IMR-90 (cell line): ENCODE results near the gene PTPN21. TPM values are rescaled to one million over a fixed set of nuclear protein-coding genes. Genes with fewer than 3 reads are reported as not detected.

ENCODE experiments used
- ATAC-seq: fragments of 200-7000 bp; cut with Tn5 transposase; 2 replicates; pipeline ENCODE4 v1.9.1; 2020; ENCODE audit warnings: low read depth, mild to moderate bottlenecking, moderate library complexity
- BruUV-seq: library from RNA; stranded (reverse); fragments of 400-500 nt; replicated peaks from 2 replicates; lab custom pipeline; 2021; lab: Mats Ljungman, UMichigan
- CTCF ChIA-PET: fragments of 300-600 bp; formaldehyde crosslinking; extraction: SDS; loops from one replicate; lab custom pipeline; 2021; ENCODE audit warnings: antibody characterized with exemption; lab: Yijun Ruan, JAX
- POLR2A ChIA-PET: fragments of 300-600 bp; sonication (Branson Sonifier 250); formaldehyde crosslinking; loops from one replicate; lab custom pipeline; 2022; ENCODE audit warnings: antibody characterized with exemption; ENCODE audit not compliant: unreplicated experiment; lab: Charles Lee
- DNase-seq: peaks from one replicate; pipeline ENCODE4 v3.0.0; 2013
- H2AFZ ChIP-seq: replicated peaks from 2 replicates; pipeline ENCODE3; 2013; ENCODE audit warnings: low read length, mild to moderate bottlenecking; ENCODE audit not compliant: poor library complexity
- H2AK5ac ChIP-seq: 2 replicates; pipeline ENCODE4 v1.6.1; 2013; ENCODE audit warnings: low read depth, low read length, inconsistent platforms
- H2AK9ac ChIP-seq: replicated peaks from 2 replicates; pipeline ENCODE3; 2013; ENCODE audit warnings: mild to moderate bottlenecking, low read depth, low read length, moderate library complexity; ENCODE audit not compliant: poor library complexity
- H2BK120ac ChIP-seq: 2 replicates; pipeline ENCODE4 v1.6.1; 2013; ENCODE audit warnings: low read depth, low read length, inconsistent platforms
- H2BK15ac ChIP-seq: 3 replicates; pipeline ENCODE4 v1.6.1; 2013; ENCODE audit warnings: low read depth, low read length, inconsistent platforms
- H2BK20ac ChIP-seq: 2 replicates; pipeline ENCODE4 v1.6.1; 2013; ENCODE audit warnings: low read depth, mild to moderate bottlenecking, inconsistent platforms, low read length, moderate library complexity
- H2BK5ac ChIP-seq: 2 replicates; pipeline ENCODE4 v1.6.1; 2013; ENCODE audit warnings: mild to moderate bottlenecking, low read depth, low read length, inconsistent platforms; ENCODE audit not compliant: poor library complexity, severe bottlenecking
- H3K14ac ChIP-seq: replicated peaks from 2 replicates; pipeline ENCODE4 v1.6.1; 2013; ENCODE audit warnings: low read depth, low read length, inconsistent platforms
- H3K18ac ChIP-seq: 2 replicates; pipeline ENCODE4 v1.6.1; 2013; ENCODE audit warnings: low read depth, low read length, control low read depth
- H3K23ac ChIP-seq: 2 replicates; pipeline ENCODE4 v1.6.1; 2013; ENCODE audit warnings: low read depth, low read length, inconsistent platforms
- H3K27ac ChIP-seq: 2 replicates; pipeline ENCODE4 v1.5.1; 2013; ENCODE audit warnings: mild to moderate bottlenecking, control low read depth, low read length; ENCODE audit not compliant: insufficient read depth
- H3K27me3 ChIP-seq: 2 replicates; pipeline ENCODE4 v1.6.1; 2013; ENCODE audit warnings: low read length; ENCODE audit not compliant: control insufficient read depth, insufficient read depth
- H3K36me3 ChIP-seq: 2 replicates; pipeline ENCODE4 v1.6.1; 2013; ENCODE audit warnings: low read length, mixed read lengths; ENCODE audit not compliant: control insufficient read depth, insufficient read depth
- H3K4ac ChIP-seq: 2 replicates; pipeline ENCODE4 v1.6.1; 2013; ENCODE audit warnings: low read depth, low read length, inconsistent platforms
- H3K4me1 ChIP-seq: 2 replicates; pipeline ENCODE4 v1.6.1; 2013; ENCODE audit warnings: low read length, mixed read lengths; ENCODE audit not compliant: control insufficient read depth, insufficient read depth
- H3K4me2 ChIP-seq: 2 replicates; pipeline ENCODE4 v1.6.1; 2013; ENCODE audit warnings: low read depth, mild to moderate bottlenecking, control low read depth, low read length, moderate library complexity
- H3K4me3 ChIP-seq: 2 replicates; pipeline ENCODE4 v1.5.1; 2013; ENCODE audit warnings: low read depth, mild to moderate bottlenecking, control low read depth, low read length, moderate library complexity; ENCODE audit not compliant: insufficient read depth
- H3K56ac ChIP-seq: 2 replicates; pipeline ENCODE4 v1.6.1; 2013; ENCODE audit warnings: low read length, inconsistent platforms; ENCODE audit not compliant: insufficient read depth; ENCODE audit errors: extremely low read depth
- H3K79me1 ChIP-seq, 2 experiments: 2 replicates each; pipeline ENCODE4 v1.6.1; 2013; ENCODE audit warnings: low read length in 2 of 2, inconsistent platforms in 1 of 2, low read depth in 1 of 2
- H3K9ac ChIP-seq: 2 replicates; pipeline ENCODE4 v1.6.1; 2013; ENCODE audit warnings: low read depth, low read length, control low read depth
- H3K9me1 ChIP-seq: 2 replicates; pipeline ENCODE4 v1.6.1; 2013; ENCODE audit warnings: low read length, inconsistent platforms; ENCODE audit not compliant: insufficient read depth
- H3K9me3 ChIP-seq: 2 replicates; pipeline ENCODE4 v1.6.1; 2013; ENCODE audit warnings: low read length; ENCODE audit not compliant: control insufficient read depth, insufficient read depth
- H4K20me1 ChIP-seq: 2 replicates; pipeline ENCODE4 v1.6.1; 2013; ENCODE audit warnings: low read length, inconsistent platforms; ENCODE audit not compliant: insufficient read depth
- H4K5ac ChIP-seq: 2 replicates; pipeline ENCODE4 v1.6.1; 2013; ENCODE audit warnings: mild to moderate bottlenecking, low read depth, low read length, control low read depth
- H4K8ac ChIP-seq, 2 experiments: 2 replicates each; pipeline ENCODE4 v1.6.1; 2013; ENCODE audit warnings: low read depth in 2 of 2, low read length in 2 of 2, control low read depth in 1 of 2, inconsistent platforms in 1 of 2
- H4K91ac ChIP-seq: 2 replicates; pipeline ENCODE4 v1.6.1; 2013; ENCODE audit warnings: low read depth, low read length, inconsistent platforms; ENCODE audit not compliant: insufficient read depth
- BHLHE40 ChIP-seq: fragments of 150-350 bp; IDR thresholded peaks from 2 replicates; pipeline ENCODE4 v1.6.1; 2016; ENCODE audit warnings: mild to moderate bottlenecking, low read depth, low read length
- CEBPB ChIP-seq: IDR thresholded peaks from 2 replicates; pipeline ENCODE4 v1.6.1; 2012; ENCODE audit warnings: low read depth, low read length, improper control_type of control experiment
- CHD1 ChIP-seq: IDR thresholded peaks from 2 replicates; pipeline ENCODE4 v1.6.1; 2012; ENCODE audit warnings: low read depth, low read length, improper control_type of control experiment
- ELK1 ChIP-seq: fragments of 150-350 bp; IDR thresholded peaks from 2 replicates; pipeline ENCODE4 v1.6.1; 2016; ENCODE audit warnings: low read depth, mild to moderate bottlenecking, low read length, moderate library complexity, borderline replicate concordance
- FOS ChIP-seq: fragments of 150-350 bp; IDR thresholded peaks from 2 replicates; pipeline ENCODE4 v1.6.1; 2016; ENCODE audit warnings: low read depth, low read length
- MAFK ChIP-seq: IDR thresholded peaks from 2 replicates; pipeline ENCODE4 v1.6.1; 2012; ENCODE audit warnings: low read depth, low read length, improper control_type of control experiment
- MAZ ChIP-seq: IDR thresholded peaks from 2 replicates; pipeline ENCODE4 v1.6.1; 2012; ENCODE audit warnings: low read depth, mild to moderate bottlenecking, low read length, improper control_type of control experiment, moderate library complexity, borderline replicate concordance
- MXI1 ChIP-seq: IDR thresholded peaks from 2 replicates; pipeline ENCODE4 v1.6.1; 2012; ENCODE audit warnings: low read depth, mild to moderate bottlenecking, low read length, moderate library complexity, borderline replicate concordance
- NFE2L2 ChIP-seq: fragments of 150-350 bp; IDR thresholded peaks from 2 replicates; pipeline ENCODE4 v1.6.1; 2016; ENCODE audit warnings: low read depth, mild to moderate bottlenecking, low read length
- POLR2A ChIP-seq: IDR thresholded peaks from 2 replicates; pipeline ENCODE4 v1.6.1; 2012; ENCODE audit warnings: mild to moderate bottlenecking, low read depth, low read length
- RAD21 ChIP-seq: IDR thresholded peaks from 2 replicates; pipeline ENCODE4 v1.6.1; 2012; ENCODE audit warnings: low read length, improper control_type of control experiment
- RCOR1 ChIP-seq: IDR thresholded peaks from 2 replicates; pipeline ENCODE4 v1.6.1; 2012; ENCODE audit warnings: mild to moderate bottlenecking, low read length, improper control_type of control experiment; ENCODE audit not compliant: insufficient replicate concordance
- RFX5 ChIP-seq: IDR thresholded peaks from 2 replicates; pipeline ENCODE4 v1.8.0; 2012; ENCODE audit warnings: low read depth, mild to moderate bottlenecking, low read length, moderate library complexity
- SMC3 ChIP-seq: fragments of 150-350 bp; IDR thresholded peaks from 2 replicates; pipeline ENCODE4 v1.6.1; 2016; ENCODE audit warnings: low read depth, mild to moderate bottlenecking, antibody characterized with exemption, low read length, moderate library complexity
- USF2 ChIP-seq: fragments of 150-350 bp; IDR thresholded peaks from 2 replicates; pipeline ENCODE4 v1.6.1; 2017; ENCODE audit warnings: mild to moderate bottlenecking, antibody characterized with exemption, low read length, low read depth
- WGBS, 2 experiments: methylation state at CpG; one replicate each; pipeline versions ENCODE4 v1.1.5 to v1.1.7; 2013; ENCODE audit warnings: missing lambda C conversion rate in 2 of 2; ENCODE audit not compliant: insufficient read length in 1 of 2; ENCODE audit errors: extremely low coverage in 2 of 2; 5-methylcytosine and 5-hydroxymethylcytosine counted together
- dilution Hi-C: fragments of 300-500 bp; cut with HindIII; formaldehyde crosslinking; loops from one replicate; pipeline ENCODE4 v1.14.3; 2018; ENCODE audit warnings: low sequenced_read_pairs; ENCODE audit not compliant: unreplicated experiment
- in situ Hi-C: fragments of 300-500 bp; cut with MboI; formaldehyde crosslinking; loops from 3 replicates; pipeline ENCODE4 v1.14.3; 2019; ENCODE audit warnings: low sequenced_read_pairs, inconsistent platforms, mixed read lengths
- intact Hi-C: fragments of 100-400 bp; cut with micrococcal nuclease; formaldehyde crosslinking; loops from 2 replicates; pipeline ENCODE4 v1.10.0; 2022
- polyA plus RNA-seq, 3 experiments: library from polyadenylated mRNA; depleted of rRNA; stranded (reverse); fragments of >200 nt; gene quantifications; 2 replicates each; pipeline ENCODE4 v1.2.3, GENCODE V29; 2012; ENCODE audit warnings: low replicate concordance in 1 of 3
- total RNA-seq: library from RNA; depleted of rRNA; stranded (reverse); fragments of >200 nt; gene quantifications from 2 replicates; pipeline ENCODE4 v1.2.3, GENCODE V29; 2012
- TF ChIP-seq, protein P1 (sequence below): conservative IDR thresholded peaks from 2 replicates; pipeline ENCODE4 v1.5.1; 2012; ENCODE audit warnings: mild to moderate bottlenecking, low read depth, low read length, improper control_type of control experiment

The PTPN21 gene
- total and polyA plus RNA-seq, 2 of the 4 experiments (the other 2 are of a cell fraction): 10.4 to 10.7 TPM

DNA sequence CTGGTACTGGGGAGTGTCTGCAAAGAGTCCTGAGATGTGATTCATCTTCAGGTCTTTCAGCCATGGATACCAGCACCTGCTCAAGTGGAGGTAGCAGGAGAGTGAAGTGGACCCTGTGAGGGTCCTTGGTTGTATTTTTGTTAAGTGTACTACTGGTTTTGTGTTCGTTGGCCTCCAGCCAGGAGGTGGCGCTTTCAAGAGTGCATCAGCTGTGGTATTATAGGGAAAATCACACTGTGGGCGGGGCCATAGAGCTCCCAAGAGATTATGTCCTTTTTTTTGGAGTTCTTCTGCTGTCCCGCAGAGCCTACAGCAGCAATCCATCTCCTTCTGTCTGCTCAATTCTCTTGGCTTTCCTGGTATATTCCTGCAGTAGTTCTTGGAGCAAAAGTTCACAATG, 102.6 kb downstream of the PTPN21 start:
- Histone ChIP-seq H2AFZ (no peak overlapping the region), H4K91ac (no peak overlapping the region), H2AK5ac (no peak overlapping the region), H4K8ac (no peak overlapping the region), H3K23ac (no peak overlapping the region), H3K79me1 (0 out of 4 replicates have a peak, but pooled peaks cover 0 to 4% of the 10 kb centered on the region in 2 experiments), H4K20me1 (no peaks in the 10 kb centered on the region), H3K4ac (no peak overlapping the region), H3K4me1 (0 out of 2 replicates have a peak, but pooled peaks cover 2% of the 10 kb centered on the region), H3K9me3 (no peaks in the 10 kb centered on the region), H3K9me1 (no peaks in the 10 kb centered on the region), H3K27ac (no peak overlapping the region), H2AK9ac (no peak overlapping the region), H3K18ac (no peak overlapping the region), H3K36me3 (peaks cover 12% of the 10 kb centered on the region), H2BK5ac (no peak overlapping the region), H3K4me2 (no peak overlapping the region), H3K27me3 (no peaks in the 10 kb centered on the region), H2BK120ac (no peak overlapping the region), H2BK15ac (no peak overlapping the region), H3K14ac (no peak overlapping the region), H2BK20ac (no peak overlapping the region), H4K5ac (no peak overlapping the region), H3K4me3 (no peak overlapping the region), H3K56ac (no peak overlapping the region), H3K9ac (no peak overlapping the region)
- TF ChIP-seq CEBPB (no peak), MAZ (no peak), ELK1 (no peak), FOS (no peak), SMC3 (no peak), RAD21 (no peak), NFE2L2 (no peak), CHD1 (no peak), POLR2A (no peak), MXI1 (no peak), USF2 (no peak), BHLHE40 (no peak), MAFK (no peak), RFX5 (no peak), RCOR1 (no peak)
- TF ChIP-seq, protein P1, sequence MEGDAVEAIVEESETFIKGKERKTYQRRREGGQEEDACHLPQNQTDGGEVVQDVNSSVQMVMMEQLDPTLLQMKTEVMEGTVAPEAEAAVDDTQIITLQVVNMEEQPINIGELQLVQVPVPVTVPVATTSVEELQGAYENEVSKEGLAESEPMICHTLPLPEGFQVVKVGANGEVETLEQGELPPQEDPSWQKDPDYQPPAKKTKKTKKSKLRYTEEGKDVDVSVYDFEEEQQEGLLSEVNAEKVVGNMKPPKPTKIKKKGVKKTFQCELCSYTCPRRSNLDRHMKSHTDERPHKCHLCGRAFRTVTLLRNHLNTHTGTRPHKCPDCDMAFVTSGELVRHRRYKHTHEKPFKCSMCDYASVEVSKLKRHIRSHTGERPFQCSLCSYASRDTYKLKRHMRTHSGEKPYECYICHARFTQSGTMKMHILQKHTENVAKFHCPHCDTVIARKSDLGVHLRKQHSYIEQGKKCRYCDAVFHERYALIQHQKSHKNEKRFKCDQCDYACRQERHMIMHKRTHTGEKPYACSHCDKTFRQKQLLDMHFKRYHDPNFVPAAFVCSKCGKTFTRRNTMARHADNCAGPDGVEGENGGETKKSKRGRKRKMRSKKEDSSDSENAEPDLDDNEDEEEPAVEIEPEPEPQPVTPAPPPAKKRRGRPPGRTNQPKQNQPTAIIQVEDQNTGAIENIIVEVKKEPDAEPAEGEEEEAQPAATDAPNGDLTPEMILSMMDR: no peak
- in situ Hi-C loops: no loop called here
- ChIA-PET CTCF (no interaction called here), POLR2A (no interaction called here)
- dilution Hi-C loops: no loop called here
- ATAC-seq (no peak), DNase-seq (no peak)
- BruUV-seq: no TSS peak
- WGBS, 2 experiments: no CpG with 5 or more reads among the region's 4 CpGs
- intact Hi-C loops: no loop called here
